SK-N-MC (cell line): Measurements from ENCODE around the gene BAHCC1.

Experiments used
- DNase-seq: peaks from one replicate; pipeline ENCODE4 v3.0.0-alpha.2; 2011; ENCODE audit warnings: low read depth, low spot score
- H3K27ac ChIP-seq: fragments of 200-600 bp; sonication (generic); 2 replicates; pipeline ENCODE4 v1.5.1; 2016; ENCODE audit warnings: mixed run types
- H3K36me3 ChIP-seq: fragments of 200-600 bp; sonication (generic); 2 replicates; pipeline ENCODE4 v1.6.1; 2017; ENCODE audit warnings: antibody characterized with exemption, low read length, mixed read lengths; ENCODE audit not compliant: insufficient read depth
- H3K4me3 ChIP-seq: fragments of 200-600 bp; sonication (generic); 2 replicates; pipeline ENCODE4 v1.5.1; 2016
- H3K9ac ChIP-seq: fragments of 200-600 bp; sonication (generic); 2 replicates; pipeline ENCODE4 v1.8.0; 2017; ENCODE audit warnings: mixed run types, mixed read lengths; ENCODE audit not compliant: insufficient read length
- H3K9me3 ChIP-seq: fragments of 200-600 bp; sonication (generic); 2 replicates; pipeline ENCODE4 v1.6.1; 2017; ENCODE audit warnings: low read depth, mild to moderate bottlenecking, antibody characterized with exemption, low read length, moderate library complexity, mixed read lengths
- EZH2 ChIP-seq: fragments of 200-600 bp; sonication (generic); IDR thresholded peaks from one replicate; pipeline ENCODE4 v1.6.1; 2017; ENCODE audit warnings: antibody characterized with exemption
- FOXP2 ChIP-seq: optimal IDR thresholded peaks from 2 replicates; pipeline ENCODE3; 2011; ENCODE audit warnings: mild to moderate bottlenecking, moderate library complexity; ENCODE audit not compliant: insufficient read depth; ENCODE audit errors: extremely low read length, control extremely low read depth
- POLR2AphosphoS5 ChIP-seq: IDR thresholded peaks from 2 replicates; pipeline ENCODE4 v1.6.1; 2012; ENCODE audit warnings: mild to moderate bottlenecking, low read depth, low read length, borderline replicate concordance

The BAHCC1 gene

DNA sequence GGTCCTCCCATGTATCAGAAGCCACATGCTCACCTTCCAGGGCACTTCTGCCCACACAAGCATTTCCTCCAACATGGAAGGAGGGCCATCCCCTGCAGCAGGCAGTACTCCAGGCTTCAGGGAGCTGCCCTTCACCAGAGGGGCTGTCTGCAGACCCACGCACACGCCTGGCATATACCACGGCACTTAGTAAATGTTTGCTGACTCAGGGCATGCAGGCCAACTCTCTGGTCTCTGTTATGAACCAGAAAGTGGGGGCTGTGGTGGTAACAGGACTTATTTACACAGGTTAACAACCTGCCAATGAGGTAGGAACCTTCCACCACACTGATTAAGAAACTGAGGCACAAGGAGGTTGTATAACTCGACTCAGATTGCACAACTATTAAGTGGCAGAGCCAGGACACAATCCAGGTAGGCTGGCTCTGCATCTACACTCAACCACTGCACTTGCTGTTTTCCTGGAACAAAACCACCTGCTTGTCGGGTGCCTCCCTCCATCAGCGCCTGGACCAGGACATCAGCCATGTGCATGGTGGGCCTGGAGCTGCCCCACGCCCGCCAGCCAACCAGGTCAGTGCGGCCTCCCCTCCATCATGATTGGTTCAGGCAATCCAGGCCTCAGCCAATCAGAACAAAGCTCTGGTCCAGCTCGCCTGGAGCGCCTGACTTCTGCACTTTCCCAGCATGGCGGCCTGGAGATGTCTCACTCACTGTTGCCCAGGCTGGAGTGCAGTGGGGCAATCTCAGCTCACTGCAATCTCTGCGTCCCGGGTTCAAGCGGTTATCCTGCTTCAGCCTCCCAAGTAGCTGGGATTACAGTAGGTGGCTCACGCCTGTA is 98.2 kb downstream of the BAHCC1 start:
- no peak overlapping the region for H3K27ac ChIP-seq
- H3K9me3 ChIP-seq: no peaks in the 10 kb centered on the region
- DNase-seq: no peak
- H3K4me3 ChIP-seq: no peak overlapping the region
- H3K36me3 ChIP-seq: no peaks in the 10 kb centered on the region
- no peak overlapping the region for H3K9ac ChIP-seq
- TF ChIP-seq EZH2: no peak
- TF ChIP-seq FOXP2: no peak
- TF ChIP-seq POLR2AphosphoS5: no peak

DNA sequence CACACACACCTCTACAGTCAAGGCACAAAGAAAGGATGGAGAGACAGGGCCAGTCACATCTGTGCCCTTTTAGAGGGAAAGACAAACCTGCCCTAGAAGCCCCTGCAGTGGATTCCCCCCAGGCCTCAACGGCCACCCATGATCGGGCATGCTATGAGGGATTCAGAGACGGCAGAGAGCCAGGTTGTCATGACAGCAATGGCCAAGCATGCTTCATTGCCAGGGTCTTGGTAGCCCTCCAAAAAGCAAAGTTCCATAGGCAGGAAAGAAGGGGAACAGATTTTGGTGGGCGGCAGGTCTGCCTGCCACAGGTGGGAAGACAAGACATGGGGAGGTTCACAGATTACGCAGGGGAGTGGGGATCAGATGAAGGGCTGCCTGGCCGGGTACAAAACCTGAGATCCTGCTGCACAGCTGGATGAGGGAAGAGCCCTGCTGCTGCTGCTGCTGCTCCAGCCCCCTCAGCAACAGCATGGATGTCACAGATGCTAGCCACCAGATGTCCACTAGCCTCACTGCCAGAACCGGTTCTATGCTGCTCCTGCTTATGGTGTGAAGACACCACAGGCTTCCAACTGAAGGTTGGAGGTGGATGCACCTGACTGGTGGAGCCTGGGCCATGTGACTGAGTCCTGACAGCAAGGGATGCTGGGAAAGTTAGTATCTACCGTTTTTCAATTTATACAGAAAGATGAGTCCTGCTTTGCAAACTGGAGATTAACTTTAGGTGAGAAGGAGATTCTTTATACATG is 99.5 kb downstream of the BAHCC1 start:
- H3K4me3 ChIP-seq: no peak overlapping the region
- no peak overlapping the region for H3K9ac ChIP-seq
- no peak overlapping the region for H3K27ac ChIP-seq
- DNase-seq: no peak
- no peak for TF ChIP-seq POLR2AphosphoS5
- no peak for TF ChIP-seq FOXP2
- no peak for TF ChIP-seq EZH2
- H3K9me3 ChIP-seq: no peaks in the 10 kb centered on the region
- H3K36me3 ChIP-seq: no peaks in the 10 kb centered on the region

- H3K9ac ChIP-seq: no peak overlapping the region
- no peak overlapping the region for H3K4me3 ChIP-seq
- DNase-seq: no peak
- no peak overlapping the region for H3K27ac ChIP-seq
- no peaks in the 10 kb centered on the region for H3K36me3 ChIP-seq
- no peaks in the 10 kb centered on the region for H3K9me3 ChIP-seq
- no peak for TF ChIP-seq POLR2AphosphoS5
- no peak for TF ChIP-seq EZH2
- no peak for TF ChIP-seq FOXP2
Measured at GRCh38 chr17:81498953-81499600, 103.8 kb downstream of the BAHCC1 start.

DNA sequence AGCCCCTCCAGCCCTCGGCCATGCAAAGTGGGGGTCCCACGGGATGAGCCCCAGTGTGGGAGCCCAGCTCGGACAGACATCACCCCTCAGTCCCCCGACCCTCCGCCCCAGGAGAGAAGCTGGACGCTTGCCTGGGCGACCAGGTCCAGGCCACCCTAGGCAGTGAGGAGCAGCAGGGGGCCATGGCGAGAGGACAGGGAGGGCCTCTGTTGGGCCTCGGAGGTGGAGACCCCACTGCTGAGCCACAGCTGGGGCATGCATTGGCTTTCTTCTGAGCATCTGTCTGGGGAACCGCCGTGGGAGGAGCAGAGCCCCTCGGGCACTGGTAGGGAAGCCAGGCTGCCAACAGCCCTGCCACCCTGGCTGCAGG is 104.3 kb downstream of the BAHCC1 start:
- no peak overlapping the region for H3K9ac ChIP-seq
- DNase-seq: no peak
- TF ChIP-seq FOXP2 (no peak), EZH2 (no peak), POLR2AphosphoS5 (no peak)
- no peaks in the 10 kb centered on the region for H3K36me3 ChIP-seq
- no peaks in the 10 kb centered on the region for H3K9me3 ChIP-seq
- no peak overlapping the region for H3K4me3 ChIP-seq
- peak overlapping the region; percentile 13; the same call in 1 of the 2 replicates for H3K27ac ChIP-seq

GRCh38 chr17:81500047-81500446 is 104.8 kb downstream of the BAHCC1 start:
- Histone ChIP-seq H3K9me3 (no peaks in the 10 kb centered on the region), H3K9ac (no peak overlapping the region), H3K4me3 (no peak overlapping the region), H3K27ac (peak overlapping the region; percentile 13; the same call in 1 of the 2 replicates), H3K36me3 (no peaks in the 10 kb centered on the region)
- no peak for DNase-seq
- TF ChIP-seq FOXP2: no peak
- no peak for TF ChIP-seq EZH2
- TF ChIP-seq POLR2AphosphoS5: no peak

- DNase-seq: no peak
- H3K9me3 ChIP-seq: no peaks in the 10 kb centered on the region
- no peak overlapping the region for H3K27ac ChIP-seq
- H3K36me3 ChIP-seq: no peaks in the 10 kb centered on the region
- no peak overlapping the region for H3K4me3 ChIP-seq
- TF ChIP-seq EZH2 (no peak), POLR2AphosphoS5 (no peak), FOXP2 (no peak)
- no peak overlapping the region for H3K9ac ChIP-seq
Measured at GRCh38 chr17:81502471-81503017, 107.3 kb downstream of the BAHCC1 start.

- Histone ChIP-seq H3K27ac (no peak overlapping the region), H3K9ac (no peak overlapping the region), H3K4me3 (no peak overlapping the region), H3K36me3 (peaks cover 1% of the 10 kb centered on the region; the same call in 1 of the 2 replicates), H3K9me3 (no peaks in the 10 kb centered on the region)
- TF ChIP-seq EZH2: no peak
- no peak for TF ChIP-seq POLR2AphosphoS5
- no peak for TF ChIP-seq FOXP2
- DNase-seq: no peak
Measured at GRCh38 chr17:81503619-81504018, 108.4 kb downstream of the BAHCC1 start.
